GM19324 (cell line): ENCODE data around the gene CADM3.

Experiments used
- ATAC-seq: cut with Tn5 transposase; IDR thresholded peaks from one replicate; pipeline ENCODE4 v1.9.1; 2021; ENCODE audit warnings: mild to moderate bottlenecking, moderate library complexity; ENCODE audit not compliant: unreplicated experiment, low FRiP score

Gene CADM3

GRCh38 chr1:159172614-159173291, 1.3 kb downstream of the CADM3 start:
- ATAC-seq = no peak

GRCh38 chr1:159173320-159173719, 1.9 kb downstream of the CADM3 start:
- no peak for ATAC-seq

DNA sequence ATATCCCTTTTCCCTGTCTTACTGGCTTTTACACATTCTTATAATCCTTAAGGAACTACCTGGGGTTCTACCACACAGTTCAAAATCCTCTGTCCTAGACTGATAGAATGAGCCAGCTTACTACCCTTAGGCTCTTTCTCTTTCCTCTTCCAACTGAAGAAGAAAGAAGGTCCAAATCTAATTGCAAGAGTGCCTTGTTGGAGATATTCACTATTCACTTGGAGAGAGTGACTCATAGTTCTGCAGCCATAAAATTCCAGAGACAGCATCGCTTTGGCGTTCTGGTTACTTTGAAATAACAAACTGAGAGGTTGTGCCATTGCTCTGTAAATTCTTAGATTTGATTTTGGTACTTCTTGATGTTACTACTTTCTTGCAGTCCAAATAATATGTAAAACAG, 4.2 kb downstream of the CADM3 start:
- no peak for ATAC-seq

DNA sequence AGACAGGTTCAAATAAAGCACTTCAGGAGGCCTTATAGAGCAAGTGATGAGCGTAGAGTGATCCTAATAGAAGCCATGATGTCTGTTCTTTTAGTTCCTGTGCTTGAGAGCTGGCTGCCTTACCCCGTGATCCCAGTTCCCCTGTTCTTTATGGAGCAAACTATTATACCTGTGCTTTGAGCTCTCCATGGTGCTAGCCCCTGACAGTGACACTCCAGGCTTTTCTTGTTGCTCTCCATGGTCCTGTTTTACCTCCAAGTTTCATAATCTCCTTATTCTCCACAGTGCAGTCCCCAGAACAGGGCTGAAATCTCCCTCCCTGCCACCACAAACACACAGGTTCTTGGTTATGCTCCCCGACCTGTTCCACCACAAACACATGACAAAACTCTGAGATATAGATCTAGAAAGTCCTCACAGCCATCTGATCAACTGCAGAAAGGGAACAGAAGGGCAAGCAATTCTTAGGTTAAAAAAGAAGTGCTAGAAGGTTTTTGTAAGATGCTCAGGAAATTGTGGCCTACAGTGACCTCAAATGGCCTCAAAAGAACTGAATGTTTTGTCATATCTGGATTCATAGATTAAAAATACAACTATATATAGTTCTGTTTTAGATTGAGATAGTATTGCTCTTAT, 6.0 kb downstream of the CADM3 start:
- ATAC-seq = no peak

- no peak for ATAC-seq
Measured at GRCh38 chr1:159179906-159180305, 8.5 kb downstream of the CADM3 start.

- no peak for ATAC-seq
Measured at GRCh38 chr1:159180516-159180915, 9.1 kb downstream of the CADM3 start.

- ATAC-seq = no peak
Measured at GRCh38 chr1:159181328-159182024, 10.1 kb downstream of the CADM3 start.

DNA sequence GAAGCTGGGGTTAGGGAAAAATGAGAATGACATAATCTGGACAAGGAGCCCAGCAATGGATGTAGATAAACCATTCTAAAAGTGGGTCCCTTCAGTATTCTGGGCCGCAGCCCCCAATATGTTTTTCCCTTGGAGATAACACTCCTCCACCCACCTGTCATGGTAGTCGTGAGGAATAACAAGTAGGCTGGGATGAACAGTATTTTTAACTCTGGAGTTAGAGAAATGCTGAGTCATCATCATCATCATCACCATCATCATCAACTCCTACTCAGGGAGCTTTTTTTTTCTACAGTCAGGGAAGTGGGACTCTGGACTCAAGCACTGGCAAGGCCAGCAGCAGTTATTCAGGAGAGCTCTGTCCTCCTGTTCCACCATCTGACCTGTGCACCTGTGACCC, 12.8 kb downstream of the CADM3 start:
- no peak for ATAC-seq

- ATAC-seq = no peak
Measured at GRCh38 chr1:159185121-159185520, 13.7 kb downstream of the CADM3 start.

GRCh38 chr1:159187033-159187432, 15.6 kb downstream of the CADM3 start:
- no peak for ATAC-seq

GRCh38 chr1:159187647-159188374, 16.4 kb downstream of the CADM3 start:
- ATAC-seq = no peak

- ATAC-seq = no peak
Measured at GRCh38 chr1:159188375-159188788, 17.0 kb downstream of the CADM3 start.

GRCh38 chr1:159190441-159190840, 19.0 kb downstream of the CADM3 start:
- no peak for ATAC-seq

DNA sequence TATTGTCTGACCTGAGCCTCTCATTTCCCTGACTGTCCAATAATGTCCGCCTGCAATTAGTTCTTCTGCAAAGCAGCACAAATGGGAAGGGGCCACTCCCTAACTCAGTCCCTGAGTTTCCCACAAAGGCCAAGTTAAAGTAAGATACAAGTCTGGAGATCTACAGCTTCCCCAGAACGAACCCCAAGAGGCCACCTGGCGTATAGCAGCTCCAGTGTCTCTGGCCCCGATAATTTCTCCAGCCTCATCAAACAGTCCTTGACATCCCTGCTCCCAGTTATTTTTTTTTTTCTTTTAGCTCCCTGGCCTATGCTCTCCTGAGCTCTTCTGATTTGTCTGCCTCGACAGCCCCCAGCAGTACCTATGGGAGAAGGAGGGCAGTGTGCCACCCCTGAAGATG, 25.1 kb downstream of the CADM3 start:
- no peak for ATAC-seq

DNA sequence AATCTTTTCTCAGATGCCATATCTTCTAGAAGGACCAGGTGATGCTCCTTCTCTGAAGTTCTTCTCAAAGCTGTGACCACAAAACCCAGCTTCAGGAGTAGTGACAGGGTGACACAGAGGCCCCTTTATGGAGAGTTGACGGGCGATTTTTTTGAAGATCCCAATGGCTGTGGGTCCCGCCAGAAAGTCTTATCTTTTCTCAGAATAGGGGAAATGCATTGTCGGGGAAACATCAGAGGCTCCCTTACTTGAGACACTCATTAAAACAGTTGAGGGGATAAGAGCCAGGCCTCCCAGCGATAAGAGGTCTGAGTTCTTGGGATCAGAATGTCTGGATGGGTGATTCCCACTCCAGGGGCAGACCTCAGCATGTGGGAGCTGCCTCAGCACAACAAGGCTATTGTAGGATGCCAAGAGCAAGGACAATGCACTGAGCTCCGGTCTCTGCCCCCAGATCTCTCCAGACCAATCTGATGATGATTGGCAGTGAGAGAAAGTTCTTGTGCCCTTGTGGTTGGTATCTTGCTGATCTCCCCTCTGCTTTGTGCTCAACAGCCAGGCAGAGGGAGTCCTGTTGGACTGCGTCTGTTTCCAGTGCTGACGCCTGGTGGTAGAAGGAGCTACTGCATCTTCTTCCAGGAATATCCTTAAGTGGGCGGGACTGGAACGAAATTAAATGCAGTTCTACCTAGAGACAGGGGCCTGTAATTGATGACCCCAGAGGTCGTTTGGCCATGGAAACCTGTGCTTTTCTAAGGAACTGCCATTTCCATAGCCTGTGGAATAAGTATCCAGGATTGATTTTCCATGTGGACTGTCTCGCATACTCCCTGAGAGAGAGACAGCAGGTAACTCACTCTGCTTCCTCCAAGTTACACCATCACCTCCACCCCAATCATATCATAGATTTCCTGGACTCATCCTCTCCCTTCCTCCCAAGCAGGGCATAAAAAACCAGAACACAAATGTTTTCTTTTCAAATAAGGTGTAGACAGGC, 26.4 kb downstream of the CADM3 start:
- ATAC-seq = peak; percentile 69

DNA sequence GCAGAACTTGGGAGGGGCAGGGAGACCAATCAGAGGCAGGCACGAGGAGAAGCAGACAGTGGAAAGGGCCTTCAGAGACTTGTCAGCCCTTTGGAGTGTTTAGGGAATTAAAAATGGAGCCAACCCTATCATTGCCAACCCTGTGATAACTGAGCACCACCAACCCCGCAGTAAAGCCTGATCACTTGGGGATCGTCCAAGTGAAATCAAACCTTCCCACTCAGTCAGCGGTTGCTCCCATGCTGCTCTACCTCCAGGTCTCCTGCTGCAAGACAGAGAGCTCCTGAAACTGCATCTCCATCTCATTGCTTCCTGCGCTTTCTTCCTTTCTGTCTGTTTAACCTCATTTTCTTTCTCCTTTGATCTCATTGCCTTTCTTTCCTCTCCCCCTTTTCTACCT, 28.5 kb downstream of the CADM3 start:
- ATAC-seq = no peak

DNA sequence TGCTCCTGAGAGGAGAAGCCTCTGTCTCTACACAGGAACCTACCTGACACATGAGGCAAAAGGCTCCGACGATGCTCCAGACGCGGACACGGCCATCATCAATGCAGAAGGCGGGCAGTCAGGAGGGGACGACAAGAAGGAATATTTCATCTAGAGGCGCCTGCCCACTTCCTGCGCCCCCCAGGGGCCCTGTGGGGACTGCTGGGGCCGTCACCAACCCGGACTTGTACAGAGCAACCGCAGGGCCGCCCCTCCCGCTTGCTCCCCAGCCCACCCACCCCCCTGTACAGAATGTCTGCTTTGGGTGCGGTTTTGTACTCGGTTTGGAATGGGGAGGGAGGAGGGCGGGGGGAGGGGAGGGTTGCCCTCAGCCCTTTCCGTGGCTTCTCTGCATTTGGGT, 29.4 kb downstream of the CADM3 start:
- ATAC-seq = no peak

DNA sequence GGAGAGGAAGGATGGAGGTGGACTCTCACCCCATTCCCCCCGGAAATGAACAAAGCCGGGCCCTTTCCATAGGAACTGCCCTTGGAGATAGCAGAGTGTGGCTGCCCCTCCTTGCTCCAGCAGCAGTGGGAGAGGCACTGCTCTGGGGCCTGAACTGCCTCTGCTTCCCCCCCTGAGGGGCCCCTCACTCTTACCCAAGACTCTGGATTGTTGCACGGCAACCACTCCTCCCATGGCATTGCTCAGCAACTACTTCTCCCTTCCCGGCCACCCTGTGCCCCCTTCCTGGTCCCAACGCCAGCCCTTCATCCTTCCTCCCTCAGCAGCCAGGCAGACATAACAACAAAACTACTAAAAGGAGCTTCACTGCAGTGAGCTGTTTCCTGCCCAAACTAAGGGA, 30.2 kb downstream of the CADM3 start:
- ATAC-seq = no peak

DNA sequence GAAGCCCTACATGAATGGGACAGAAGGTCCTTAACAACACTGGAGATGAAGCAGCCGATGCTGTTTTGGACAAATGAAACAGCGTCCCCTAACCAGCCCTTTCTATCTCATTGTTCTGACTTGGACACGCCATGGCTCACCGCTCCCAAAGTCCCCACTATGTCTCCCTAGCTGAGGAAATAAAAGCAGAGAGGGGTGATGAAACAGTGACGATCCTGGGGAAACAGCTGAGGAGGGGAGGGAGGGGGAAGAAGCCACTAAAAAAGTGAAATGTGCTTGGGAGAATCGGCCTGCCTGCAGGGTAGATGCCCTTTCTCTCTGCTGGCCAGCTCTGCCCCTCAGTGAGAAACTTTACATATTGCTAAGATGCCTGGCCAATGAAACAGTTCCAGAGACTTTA, 32.2 kb downstream of the CADM3 start:
- no peak for ATAC-seq
